Common myeloid progenitor, CD34-positive (primary cell): Measurements from ENCODE around the gene ZFAND4.
A peak's percentile ranks its signal among the peaks of the same experiment; 100 is the strongest.

ENCODE experiments used
- CTCF ChIA-PET: fragments of 350-600 bp; sonication (Branson Sonifier 250); formaldehyde crosslinking; loops from one replicate; lab custom pipeline; 2021; ENCODE audit warnings: antibody characterized with exemption; lab: Charles Lee
- POLR2A ChIA-PET: fragments of 350-600 bp; sonication (Branson Sonifier 250); formaldehyde crosslinking; loops from one replicate; lab custom pipeline; 2021; ENCODE audit warnings: antibody characterized with exemption; lab: Charles Lee
- DNase-seq, 3 donors: peaks; one replicate each; pipeline versions ENCODE4 v3.0.0 to v3.0.0-alpha.2; 2013
- H3K27ac ChIP-seq, 2 experiments: 1 replicate in 1 of 2; 2 replicates in 1 of 2; pipeline ENCODE4 v1.7.0; 2013; ENCODE audit warnings: inconsistent platforms in 2 of 2, low read length in 2 of 2, mild to moderate bottlenecking in 2 of 2, low read depth in 1 of 2, moderate library complexity in 1 of 2; ENCODE audit not compliant: severe bottlenecking in 2 of 2, insufficient read depth in 1 of 2, poor library complexity in 1 of 2
- H3K27me3 ChIP-seq, 5 experiments: replicated peaks in 2 of 5; 1 replicate in 3 of 5; 2 replicates in 2 of 5; pipeline versions ENCODE4 v1.6.1 to v1.7.0; 2013; ENCODE audit warnings: low read length in 4 of 5, mild to moderate bottlenecking in 2 of 5, moderate library complexity in 2 of 5, inconsistent platforms in 1 of 5; ENCODE audit not compliant: insufficient read depth in 5 of 5, control insufficient read depth in 4 of 5
- H3K36me3 ChIP-seq, 4 experiments: 1 replicate in 2 of 4; 2 replicates in 2 of 4; pipeline versions ENCODE4 v1.6.1 to v1.7.0; 2013; ENCODE audit warnings: low read length in 3 of 4, control low read depth in 1 of 4, mild to moderate bottlenecking in 1 of 4; ENCODE audit not compliant: control insufficient read depth in 4 of 4, insufficient read depth in 4 of 4
- H3K4me1 ChIP-seq, 4 experiments: 1 replicate in 3 of 4; 2 replicates in 1 of 4; pipeline versions ENCODE4 v1.6.1 to v1.7.1; 2013; ENCODE audit warnings: low read length in 3 of 4, mild to moderate bottlenecking in 3 of 4, control low read depth in 1 of 4, inconsistent platforms in 1 of 4, moderate library complexity in 1 of 4; ENCODE audit not compliant: control insufficient read depth in 4 of 4, insufficient read depth in 4 of 4; ENCODE audit errors: control extremely low read depth in 1 of 4
- H3K4me3 ChIP-seq, 7 experiments: 1 replicate in 4 of 7; 2 replicates in 3 of 7; pipeline versions ENCODE4 v1.5.1 to v1.7.0; 2013; ENCODE audit warnings: mild to moderate bottlenecking in 7 of 7, low read length in 6 of 7, moderate library complexity in 6 of 7, inconsistent platforms in 2 of 7, low read depth in 2 of 7, control low read depth in 1 of 7; ENCODE audit not compliant: insufficient read depth in 4 of 7, control insufficient read depth in 1 of 7; ENCODE audit errors: extremely low read depth in 1 of 7
- H3K9me3 ChIP-seq, 5 experiments: 1 replicate in 4 of 5; 2 replicates in 1 of 5; pipeline versions ENCODE4 v1.6.1 to v1.7.1; 2013; ENCODE audit warnings: low read length in 4 of 5, mild to moderate bottlenecking in 2 of 5, inconsistent platforms in 1 of 5, low read depth in 1 of 5, moderate library complexity in 1 of 5; ENCODE audit not compliant: control insufficient read depth in 4 of 5, insufficient read depth in 2 of 5; ENCODE audit errors: control extremely low read depth in 1 of 5
- WGBS: methylation state at CpG from one replicate; pipeline ENCODE4 v1.1.5; 2013; ENCODE audit not compliant: insufficient coverage; 5-methylcytosine and 5-hydroxymethylcytosine counted together

The ZFAND4 gene

DNA sequence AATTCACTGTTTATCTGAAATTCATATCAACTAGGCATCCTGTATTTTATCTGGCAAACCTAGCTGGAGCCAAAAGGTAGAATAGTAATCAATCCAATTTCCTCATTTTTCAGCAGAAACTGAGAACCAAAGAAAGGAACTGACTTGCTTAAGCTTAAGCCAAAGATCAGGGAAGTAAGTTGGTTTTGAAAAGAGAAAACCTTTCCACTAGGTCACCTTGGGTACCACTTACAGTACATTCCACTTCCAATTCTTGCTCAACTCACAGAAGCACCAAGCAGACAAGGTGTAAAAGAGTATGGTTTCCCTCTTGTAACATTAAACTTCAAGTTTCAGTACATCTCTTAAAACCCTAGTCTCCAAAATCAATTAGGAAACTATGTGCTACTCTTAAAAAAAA lies 79.6 kb downstream of the ZFAND4 start:
- Histone ChIP-seq H3K4me3 (peak overlapping the region in 6 of 7 experiments; percentile 43 to 97 (median 86)), H3K4me1 (peaks cover 18 to 34% (median 24%) of the 10 kb centered on the region in 4 experiments), H3K36me3 (peaks cover 0 to 18% (median 3%) of the 10 kb centered on the region in 4 experiments), H3K9me3 (peaks cover 0 to 6% (median 0%) of the 10 kb centered on the region in 5 experiments), H3K27ac (peak overlapping the region in 1 of 2 experiments; percentile 83), H3K27me3 (no peaks in the 10 kb centered on the region)
- ChIA-PET POLR2A (no interaction called here), CTCF (interaction anchor here (1.4 to 2.2 kb wide), 2 partner anchors 12 to 72 kb away, joined by 3 to 5 read pairs; no protein-coding TSS in a partner anchor)
- peak; percentile 29 to 69 (median 55) for DNase-seq

GRCh38 chr10:45592432-45592831 lies 80.1 kb downstream of the ZFAND4 start:
- WGBS, result 0% methylated on average over 2 of the region's 4 CpGs
- H3K4me1 ChIP-seq, result peaks cover 18 to 34% (median 24%) of the 10 kb centered on the region in 4 experiments
- ChIA-PET CTCF (interaction anchor here (1.4 to 2.2 kb wide), 3 partner anchors 12 to 80 kb away, joined by 3 to 5 read pairs (median 3); partner anchors contain the start of gene ZFAND4), POLR2A (no interaction called here)
- no peaks in the 10 kb centered on the region for H3K27me3 ChIP-seq
- peaks cover 0 to 23% (median 3%) of the 10 kb centered on the region in 4 experiments for H3K36me3 ChIP-seq
- H3K9me3 ChIP-seq, result peaks cover 0 to 7% (median 0%) of the 10 kb centered on the region in 5 experiments
- peak overlapping the region in 1 of 2 experiments; percentile 83 for H3K27ac ChIP-seq
- H3K4me3 ChIP-seq, result peak overlapping the region in 6 of 7 experiments; percentile 14 to 97 (median 41)
- peak; percentile 22 to 60 (median 51) for DNase-seq

DNA sequence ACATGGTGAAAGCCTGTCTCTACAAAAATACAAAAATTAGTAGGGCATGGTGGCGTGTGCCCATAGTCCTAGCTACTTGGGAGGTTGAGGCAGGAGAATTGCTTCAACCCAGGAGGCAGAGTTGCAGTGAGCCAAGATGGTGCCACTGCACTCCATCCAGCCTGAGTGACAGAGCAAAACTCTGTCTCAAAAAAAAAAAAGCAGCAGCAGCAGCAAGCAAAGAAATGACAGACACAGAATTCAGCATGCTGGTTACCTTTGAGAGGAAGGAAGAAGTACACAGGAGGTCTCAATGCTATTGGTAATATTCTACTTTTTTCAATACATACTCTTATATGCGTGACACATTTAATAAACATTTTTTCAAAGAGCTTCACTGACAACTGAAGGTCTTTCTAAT lies 81.3 kb downstream of the ZFAND4 start:
- Histone ChIP-seq H3K27ac (no peak overlapping the region), H3K36me3 (peaks cover 0 to 33% (median 3%) of the 10 kb centered on the region in 4 experiments), H3K9me3 (peaks cover 0 to 18% (median 5%) of the 10 kb centered on the region in 5 experiments), H3K4me1 (peaks cover 18 to 34% (median 24%) of the 10 kb centered on the region in 4 experiments), H3K4me3 (peak overlapping the region in 2 of 7 experiments; percentile 43 to 97), H3K27me3 (no peaks in the 10 kb centered on the region)
- DNase-seq, result no peak
- WGBS, result 100% methylated on average over 1 of the region's 2 CpGs
- POLR2A ChIA-PET, result no interaction called here
- CTCF ChIA-PET, result interaction anchor here (0.9 to 1.6 kb wide), 2 partner anchors 11 to 81 kb away, joined by 3 read pairs; partner anchors contain the start of gene ZFAND4

DNA sequence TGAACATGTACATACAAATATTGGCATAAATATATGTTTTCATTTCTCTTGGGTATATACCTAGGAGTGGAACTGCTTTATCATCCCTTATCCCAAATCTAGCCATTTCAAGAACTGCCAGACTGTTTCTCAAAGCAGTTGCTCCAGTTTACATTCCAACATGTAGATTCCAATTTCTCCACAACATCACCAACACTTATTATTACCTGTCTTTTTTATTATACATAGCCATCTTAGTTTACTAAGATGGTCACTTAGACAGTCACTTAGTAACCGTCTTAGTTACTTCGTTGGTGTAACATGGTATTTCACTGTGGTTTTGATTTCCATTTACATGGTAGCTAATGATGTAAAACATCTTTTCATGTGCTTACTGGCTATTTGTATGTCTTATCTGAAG lies 82.7 kb downstream of the ZFAND4 start:
- no CpG with 5 or more reads among the region's 2 CpGs for WGBS
- peaks cover 0 to 29% (median 6%) of the 10 kb centered on the region in 5 experiments for H3K9me3 ChIP-seq
- ChIA-PET POLR2A (no interaction called here), CTCF (interaction anchor here (2.2 kb wide), 1 partner anchor 9 kb away, joined by 9 read pairs; no protein-coding TSS in a partner anchor)
- peaks cover 0 to 37% (median 4%) of the 10 kb centered on the region in 4 experiments for H3K36me3 ChIP-seq
- H3K4me3 ChIP-seq, result no peak overlapping the region
- H3K4me1 ChIP-seq, result peaks cover 15 to 31% (median 24%) of the 10 kb centered on the region in 4 experiments
- H3K27me3 ChIP-seq, result no peaks in the 10 kb centered on the region
- H3K27ac ChIP-seq, result no peak overlapping the region
- peak in 1 of 3 donors; percentile 17 for DNase-seq

- Histone ChIP-seq H3K4me3 (no peak overlapping the region), H3K4me1 (peaks cover 15 to 30% (median 24%) of the 10 kb centered on the region in 4 experiments), H3K27me3 (no peaks in the 10 kb centered on the region), H3K36me3 (peaks cover 0 to 37% (median 4%) of the 10 kb centered on the region in 4 experiments), H3K9me3 (peaks cover 2 to 32% (median 7%) of the 10 kb centered on the region in 5 experiments), H3K27ac (no peak overlapping the region)
- DNase-seq, result no peak
- ChIA-PET CTCF (interaction anchor here (2.2 kb wide), 1 partner anchor 8 kb away, joined by 9 read pairs; no protein-coding TSS in a partner anchor), POLR2A (no interaction called here)
Measured at GRCh38 chr10:45589009-45589408, 83.6 kb downstream of the ZFAND4 start.

DNA sequence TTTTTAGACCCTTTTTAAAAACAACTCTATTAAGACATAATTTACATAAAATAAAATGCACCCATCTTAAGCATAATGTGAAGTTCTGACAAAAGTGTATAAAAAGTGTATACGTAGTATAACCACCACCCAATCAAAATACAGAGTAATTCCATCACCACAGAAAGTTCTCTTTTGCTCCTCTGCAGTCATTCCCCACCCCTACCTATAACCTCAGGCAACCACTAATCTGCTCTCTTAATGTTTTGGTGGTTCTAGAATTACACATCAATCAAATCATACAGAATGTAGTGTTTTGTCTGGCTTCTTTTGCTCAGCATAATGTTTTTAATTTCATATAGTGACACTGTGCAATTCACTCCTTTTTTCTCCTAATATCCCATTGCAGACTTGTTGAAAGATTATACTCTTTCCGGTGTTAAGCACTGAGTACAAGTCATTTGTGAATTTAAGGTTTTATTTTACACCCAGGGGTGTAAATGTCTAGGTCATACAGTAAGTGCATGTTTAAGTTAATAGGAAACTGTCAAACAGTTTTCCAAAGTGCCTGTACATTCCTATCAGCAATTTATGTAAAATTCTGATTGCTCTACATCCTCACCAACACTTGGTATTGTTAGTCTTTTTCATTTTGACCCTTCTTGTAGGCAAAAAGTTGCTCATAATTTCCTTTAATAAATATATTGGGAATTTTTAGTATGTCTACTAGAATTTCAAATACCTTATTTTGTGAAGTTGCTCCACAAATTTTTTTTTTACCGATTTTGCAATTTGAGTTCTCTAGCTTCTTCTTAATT lies 86.3 kb downstream of the ZFAND4 start:
- Histone ChIP-seq H3K27me3 (no peaks in the 10 kb centered on the region), H3K4me3 (no peak overlapping the region), H3K27ac (no peak overlapping the region), H3K4me1 (peaks cover 8 to 21% (median 14%) of the 10 kb centered on the region in 4 experiments), H3K36me3 (peaks cover 0 to 37% (median 4%) of the 10 kb centered on the region in 4 experiments), H3K9me3 (peaks cover 2 to 32% (median 7%) of the 10 kb centered on the region in 5 experiments)
- CTCF ChIA-PET, result no interaction called here
- POLR2A ChIA-PET, result no interaction called here
- no peak for DNase-seq
- WGBS, result no CpG with 5 or more reads among the region's 3 CpGs
